ENCODE data around the gene PHACTR1.
"Not testable (repeated sequence)": the region's sequence is repeated elsewhere in the genome, so short reads cannot be mapped to it uniquely, and the experiment has no call there.

Gene PHACTR1

GRCh38 chr6:13304580-13305260 is 588.2 kb downstream of the PHACTR1 start:
- DNase-seq (ENCODE audit: low spot score): no peak

GRCh38 chr6:13305288-13305687 is 588.7 kb downstream of the PHACTR1 start:
- DNase-seq (ENCODE audit: low spot score): no peak

- DNase-seq (ENCODE audit: low spot score): no peak
Observed at GRCh38 chr6:13305791-13306190, 589.2 kb downstream of the PHACTR1 start.

- no peak for DNase-seq (ENCODE audit: low spot score)
Observed at GRCh38 chr6:13307508-13307995, 591.0 kb downstream of the PHACTR1 start.

- DNase-seq (ENCODE audit: low spot score): no peak
Observed at GRCh38 chr6:13308332-13308731, 591.8 kb downstream of the PHACTR1 start.

GRCh38 chr6:13311155-13311554 is 594.6 kb downstream of the PHACTR1 start:
- DNase-seq (ENCODE audit: low spot score): no peak

GRCh38 chr6:13314806-13315205 is 598.2 kb downstream of the PHACTR1 start:
- no peak for DNase-seq (ENCODE audit: low spot score)

- DNase-seq (ENCODE audit: low spot score): no peak
Observed at GRCh38 chr6:13315896-13316295, 599.3 kb downstream of the PHACTR1 start.

GRCh38 chr6:13318821-13319220 is 602.3 kb downstream of the PHACTR1 start:
- DNase-seq (ENCODE audit: low spot score): no peak

GRCh38 chr6:13319891-13320564 is 603.5 kb downstream of the PHACTR1 start:
- no peak for DNase-seq (ENCODE audit: low spot score)

GRCh38 chr6:13326031-13326586 is 609.5 kb downstream of the PHACTR1 start:
- not testable (repeated sequence) for DNase-seq (ENCODE audit: low spot score)

GRCh38 chr6:13327691-13328075 is 611.1 kb downstream of the PHACTR1 start:
- no peak for DNase-seq (ENCODE audit: low spot score)

- DNase-seq (ENCODE audit: low spot score): peak; percentile 93
Observed at GRCh38 chr6:13328076-13328874, 611.7 kb downstream of the PHACTR1 start, which contains the start of gene TBC1D7. TBC1D7 (minus strand) TSS chr6:13328537; CDS start chr6:13326898, 1,639 bp downstream.

- DNase-seq (ENCODE audit: low spot score): no peak
Observed at GRCh38 chr6:13328875-13329183, 612.3 kb downstream of the PHACTR1 start.

GRCh38 chr6:13331516-13332348 is 615.2 kb downstream of the PHACTR1 start:
- peak; percentile 32 for DNase-seq (ENCODE audit: low spot score)

GRCh38 chr6:13332349-13332706 is 615.8 kb downstream of the PHACTR1 start:
- DNase-seq (ENCODE audit: low spot score): no peak

GRCh38 chr6:13334953-13335352 is 618.4 kb downstream of the PHACTR1 start:
- DNase-seq (ENCODE audit: low spot score): no peak

- DNase-seq (ENCODE audit: low spot score): peak; percentile 78
Observed at GRCh38 chr6:13336553-13336952, 620.0 kb downstream of the PHACTR1 start.

- no peak for DNase-seq (ENCODE audit: low spot score)
Observed at GRCh38 chr6:13338038-13338437, 621.5 kb downstream of the PHACTR1 start.

All from SK-N-DZ (cell line).